ENCODE results near the gene PSMC6.

The PSMC6 gene

DNA sequence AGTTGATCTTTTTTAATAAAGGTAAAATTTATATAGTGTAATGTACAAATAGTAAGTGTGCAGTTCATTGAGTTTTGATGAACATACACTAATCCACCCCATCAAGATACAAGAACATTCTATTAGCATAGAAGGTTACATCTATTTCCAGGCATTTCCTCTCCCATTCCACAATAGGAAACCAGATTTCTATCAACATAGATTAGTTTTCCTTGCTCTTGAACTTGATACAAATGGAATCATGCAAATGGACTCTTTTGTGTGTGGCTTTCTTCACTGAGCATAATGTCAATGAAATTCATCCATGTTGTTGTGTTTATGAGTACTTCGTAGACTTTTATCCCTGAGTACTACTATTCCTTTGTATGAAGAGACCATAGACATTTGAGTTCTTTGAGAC lies 33.8 kb downstream of the PSMC6 start:
- no peak overlapping the region for H3K4me2 ChIP-seq (ENCODE audit: low read length)
- no peaks in the 10 kb centered on the region for H3K9me3 ChIP-seq (ENCODE audit: low read length)
- H2AFZ ChIP-seq (ENCODE audit: low read length) = no peak overlapping the region
- peaks cover 20% of the 10 kb centered on the region; the same call in 1 of the 2 replicates for H3K36me3 ChIP-seq (ENCODE audit: insufficient read depth, low read length)
- H3K4me3 ChIP-seq (ENCODE audit: low read depth, low read length, poor library complexity, severe bottlenecking) = no peak overlapping the region
- no peak overlapping the region for H3K9ac ChIP-seq (ENCODE audit: low read length)
- H3K27ac ChIP-seq (ENCODE audit: low read depth, low read length, poor library complexity, severe bottlenecking) = peak overlapping the region; percentile 7
- H3K9me2 ChIP-seq (ENCODE audit: low read depth, low read length) = no peaks in the 10 kb centered on the region
- H3F3A ChIP-seq (ENCODE audit: insufficient read depth, low read length) = no peaks in the 10 kb centered on the region; the same call in 1 of the 2 replicates
- H3K4me1 ChIP-seq (ENCODE audit: insufficient read depth, low read length, severe bottlenecking) = peaks cover 31% of the 10 kb centered on the region
- H3K79me2 ChIP-seq (ENCODE audit: insufficient read depth, low read length) = peaks cover 66% of the 10 kb centered on the region
- no peaks in the 10 kb centered on the region for H4K20me1 ChIP-seq (ENCODE audit: insufficient read depth, low read length)
- TF ChIP-seq, protein P1, sequence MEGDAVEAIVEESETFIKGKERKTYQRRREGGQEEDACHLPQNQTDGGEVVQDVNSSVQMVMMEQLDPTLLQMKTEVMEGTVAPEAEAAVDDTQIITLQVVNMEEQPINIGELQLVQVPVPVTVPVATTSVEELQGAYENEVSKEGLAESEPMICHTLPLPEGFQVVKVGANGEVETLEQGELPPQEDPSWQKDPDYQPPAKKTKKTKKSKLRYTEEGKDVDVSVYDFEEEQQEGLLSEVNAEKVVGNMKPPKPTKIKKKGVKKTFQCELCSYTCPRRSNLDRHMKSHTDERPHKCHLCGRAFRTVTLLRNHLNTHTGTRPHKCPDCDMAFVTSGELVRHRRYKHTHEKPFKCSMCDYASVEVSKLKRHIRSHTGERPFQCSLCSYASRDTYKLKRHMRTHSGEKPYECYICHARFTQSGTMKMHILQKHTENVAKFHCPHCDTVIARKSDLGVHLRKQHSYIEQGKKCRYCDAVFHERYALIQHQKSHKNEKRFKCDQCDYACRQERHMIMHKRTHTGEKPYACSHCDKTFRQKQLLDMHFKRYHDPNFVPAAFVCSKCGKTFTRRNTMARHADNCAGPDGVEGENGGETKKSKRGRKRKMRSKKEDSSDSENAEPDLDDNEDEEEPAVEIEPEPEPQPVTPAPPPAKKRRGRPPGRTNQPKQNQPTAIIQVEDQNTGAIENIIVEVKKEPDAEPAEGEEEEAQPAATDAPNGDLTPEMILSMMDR (IDR thresholded peaks at IDR 0.05; ENCODE audit: low read length) = no peak
- no peak for TF ChIP-seq EZH2 (IDR thresholded peaks at IDR 0.05; ENCODE audit: borderline replicate concordance, low read length)
- no peaks in the 10 kb centered on the region for H3K27me3 ChIP-seq (ENCODE audit: insufficient read depth, low read length)

DNA sequence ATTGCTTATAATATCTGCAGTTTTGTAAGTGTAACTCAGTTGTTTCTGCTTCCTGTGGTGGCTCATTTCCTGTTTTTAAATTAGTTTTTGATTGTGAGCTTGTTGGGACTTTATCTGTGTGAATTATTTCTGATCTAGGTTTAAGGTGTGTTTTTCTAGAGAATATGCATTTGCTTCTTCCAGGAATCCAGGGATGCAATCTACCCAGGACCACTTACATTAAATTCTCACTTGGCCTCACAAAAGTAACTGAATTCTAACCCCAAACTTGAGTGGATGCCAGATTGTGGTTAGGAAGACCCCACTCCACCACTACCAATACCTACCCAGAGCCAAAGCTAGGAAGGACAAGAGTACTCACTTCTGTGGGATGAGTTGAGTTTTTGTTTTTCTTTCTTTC lies 34.9 kb downstream of the PSMC6 start:
- no peaks in the 10 kb centered on the region for H3K27me3 ChIP-seq (ENCODE audit: insufficient read depth, low read length)
- TF ChIP-seq, protein P1 (IDR thresholded peaks at IDR 0.05; ENCODE audit: low read length) = no peak
- TF ChIP-seq EZH2 (IDR thresholded peaks at IDR 0.05; ENCODE audit: borderline replicate concordance, low read length) = no peak
- peak overlapping the region; percentile 90 for H3K27ac ChIP-seq (ENCODE audit: low read depth, low read length, poor library complexity, severe bottlenecking)
- no peaks in the 10 kb centered on the region for H4K20me1 ChIP-seq (ENCODE audit: insufficient read depth, low read length)
- no peak overlapping the region for H2AFZ ChIP-seq (ENCODE audit: low read length)
- H3F3A ChIP-seq (ENCODE audit: insufficient read depth, low read length) = no peaks in the 10 kb centered on the region
- H3K36me3 ChIP-seq (ENCODE audit: insufficient read depth, low read length) = peaks cover 27% of the 10 kb centered on the region
- no peaks in the 10 kb centered on the region for H3K9me3 ChIP-seq (ENCODE audit: low read length)
- no peaks in the 10 kb centered on the region for H3K9me2 ChIP-seq (ENCODE audit: low read depth, low read length)
- peak overlapping the region; percentile 33 for H3K4me3 ChIP-seq (ENCODE audit: low read depth, low read length, poor library complexity, severe bottlenecking)
- peaks cover 26% of the 10 kb centered on the region for H3K4me1 ChIP-seq (ENCODE audit: insufficient read depth, low read length, severe bottlenecking)
- H3K4me2 ChIP-seq (ENCODE audit: low read length) = peak overlapping the region; percentile 55
- H3K79me2 ChIP-seq (ENCODE audit: insufficient read depth, low read length) = peaks cover 56% of the 10 kb centered on the region
- peak overlapping the region; percentile 48 for H3K9ac ChIP-seq (ENCODE audit: low read length)

DNA sequence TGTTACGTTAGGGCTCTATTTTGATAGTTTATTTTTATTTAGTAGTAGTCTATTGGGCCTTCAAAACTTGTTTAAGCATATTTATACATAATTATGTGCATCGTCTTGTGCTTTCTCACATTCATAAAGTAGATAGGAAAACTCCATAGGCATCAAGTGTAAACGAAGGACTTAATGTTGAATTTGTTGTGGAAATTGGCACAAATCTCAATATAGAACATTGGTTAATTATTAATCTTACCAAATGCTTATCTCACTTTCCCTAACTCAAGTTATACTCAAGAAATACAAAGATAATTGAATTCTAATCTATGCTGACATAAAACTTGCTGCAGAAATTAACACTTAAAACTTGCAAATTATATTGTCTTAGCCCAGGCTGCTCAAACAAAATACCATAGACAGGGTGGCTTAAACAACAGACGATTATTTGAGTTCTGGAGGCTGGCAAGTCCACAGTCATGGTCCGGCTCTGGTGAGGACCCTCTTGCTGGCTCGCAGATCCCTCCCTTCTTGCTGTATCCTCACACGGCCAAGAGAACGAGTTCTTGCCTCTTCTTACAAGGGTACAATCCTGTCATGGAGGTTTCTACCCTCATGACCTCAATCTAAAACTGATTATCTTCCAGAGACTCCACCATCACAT lies 41.8 kb downstream of the PSMC6 start:
- no peak overlapping the region for H2AFZ ChIP-seq (ENCODE audit: low read length)
- H3F3A ChIP-seq (ENCODE audit: insufficient read depth, low read length) = no peaks in the 10 kb centered on the region
- no peak for TF ChIP-seq EZH2 (IDR thresholded peaks at IDR 0.05; ENCODE audit: borderline replicate concordance, low read length)
- TF ChIP-seq, protein P1 (IDR thresholded peaks at IDR 0.05; ENCODE audit: low read length) = no peak
- no peaks in the 10 kb centered on the region for H3K9me3 ChIP-seq (ENCODE audit: low read length)
- H3K27ac ChIP-seq (ENCODE audit: low read depth, low read length, poor library complexity, severe bottlenecking) = no peak overlapping the region
- H3K79me2 ChIP-seq (ENCODE audit: insufficient read depth, low read length) = peaks cover 3% of the 10 kb centered on the region; the same call in 1 of the 2 replicates
- no peak overlapping the region for H3K4me3 ChIP-seq (ENCODE audit: low read depth, low read length, poor library complexity, severe bottlenecking)
- H3K27me3 ChIP-seq (ENCODE audit: insufficient read depth, low read length) = no peaks in the 10 kb centered on the region
- H3K36me3 ChIP-seq (ENCODE audit: insufficient read depth, low read length) = peaks cover 60% of the 10 kb centered on the region
- no peak overlapping the region for H3K4me2 ChIP-seq (ENCODE audit: low read length)
- H3K9me2 ChIP-seq (ENCODE audit: low read depth, low read length) = no peaks in the 10 kb centered on the region
- no peaks in the 10 kb centered on the region for H3K4me1 ChIP-seq (ENCODE audit: insufficient read depth, low read length, severe bottlenecking)
- H4K20me1 ChIP-seq (ENCODE audit: insufficient read depth, low read length) = no peaks in the 10 kb centered on the region
- no peak overlapping the region for H3K9ac ChIP-seq (ENCODE audit: low read length)

Data from OCI-LY1 (cell line).